Measurements from ENCODE around the gene DHX34. TPM values are rescaled to one million over a fixed set of nuclear protein-coding genes. Genes with fewer than 3 reads are reported as not detected.

Gene DHX34
- total RNA-seq, 1 donor from 2014 or later, result 11.5 TPM

DNA sequence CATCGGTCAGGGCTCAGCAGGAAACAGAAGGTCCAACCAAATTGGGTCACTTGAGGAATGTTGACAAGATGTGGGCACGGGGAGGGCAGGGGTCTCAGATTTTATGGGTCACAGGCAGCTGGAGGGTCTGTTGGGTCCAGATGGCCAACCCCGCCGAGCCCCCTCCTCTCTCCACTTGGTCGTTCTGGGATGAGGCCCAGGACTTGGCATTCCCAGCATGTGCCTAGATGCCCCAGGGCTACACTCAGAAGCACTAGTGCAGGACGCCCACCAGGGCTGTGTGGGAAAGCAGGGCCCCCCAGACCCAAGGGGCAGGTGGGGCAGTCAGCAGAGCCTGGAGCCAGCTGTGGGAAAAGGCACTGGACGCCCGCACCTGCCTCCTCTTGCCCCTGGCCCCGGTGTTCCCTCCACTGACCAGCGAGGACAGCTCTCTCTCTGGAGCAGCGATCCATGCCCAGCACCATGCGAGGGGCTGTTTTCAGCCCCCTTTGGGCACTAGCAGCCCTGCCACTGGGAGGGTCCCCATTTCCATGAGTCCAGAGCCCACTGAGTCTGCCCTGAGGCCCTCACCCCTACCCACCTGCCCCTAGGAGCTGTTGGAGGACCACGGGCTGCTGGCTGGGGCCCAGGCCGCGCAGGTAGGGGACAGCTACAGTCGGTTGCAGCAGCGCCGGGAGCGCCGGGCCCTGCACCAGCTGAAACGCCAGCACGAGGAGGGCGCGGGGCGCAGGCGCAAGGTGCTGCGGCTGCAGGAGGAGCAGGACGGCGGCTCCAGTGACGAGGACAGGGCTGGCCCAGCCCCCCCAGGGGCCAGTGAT lies 26.0 kb downstream of the DHX34 start:
- H3K4me3 ChIP-seq (ENCODE audit: low read depth, low read length), result no peak overlapping the region
- DNase-seq (ENCODE audit: low read depth), result no peak
- TF ChIP-seq, protein P1, sequence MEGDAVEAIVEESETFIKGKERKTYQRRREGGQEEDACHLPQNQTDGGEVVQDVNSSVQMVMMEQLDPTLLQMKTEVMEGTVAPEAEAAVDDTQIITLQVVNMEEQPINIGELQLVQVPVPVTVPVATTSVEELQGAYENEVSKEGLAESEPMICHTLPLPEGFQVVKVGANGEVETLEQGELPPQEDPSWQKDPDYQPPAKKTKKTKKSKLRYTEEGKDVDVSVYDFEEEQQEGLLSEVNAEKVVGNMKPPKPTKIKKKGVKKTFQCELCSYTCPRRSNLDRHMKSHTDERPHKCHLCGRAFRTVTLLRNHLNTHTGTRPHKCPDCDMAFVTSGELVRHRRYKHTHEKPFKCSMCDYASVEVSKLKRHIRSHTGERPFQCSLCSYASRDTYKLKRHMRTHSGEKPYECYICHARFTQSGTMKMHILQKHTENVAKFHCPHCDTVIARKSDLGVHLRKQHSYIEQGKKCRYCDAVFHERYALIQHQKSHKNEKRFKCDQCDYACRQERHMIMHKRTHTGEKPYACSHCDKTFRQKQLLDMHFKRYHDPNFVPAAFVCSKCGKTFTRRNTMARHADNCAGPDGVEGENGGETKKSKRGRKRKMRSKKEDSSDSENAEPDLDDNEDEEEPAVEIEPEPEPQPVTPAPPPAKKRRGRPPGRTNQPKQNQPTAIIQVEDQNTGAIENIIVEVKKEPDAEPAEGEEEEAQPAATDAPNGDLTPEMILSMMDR (conservative IDR thresholded peaks at IDR 0.05; ENCODE audit: low read depth, low read length), result no peak

DNA sequence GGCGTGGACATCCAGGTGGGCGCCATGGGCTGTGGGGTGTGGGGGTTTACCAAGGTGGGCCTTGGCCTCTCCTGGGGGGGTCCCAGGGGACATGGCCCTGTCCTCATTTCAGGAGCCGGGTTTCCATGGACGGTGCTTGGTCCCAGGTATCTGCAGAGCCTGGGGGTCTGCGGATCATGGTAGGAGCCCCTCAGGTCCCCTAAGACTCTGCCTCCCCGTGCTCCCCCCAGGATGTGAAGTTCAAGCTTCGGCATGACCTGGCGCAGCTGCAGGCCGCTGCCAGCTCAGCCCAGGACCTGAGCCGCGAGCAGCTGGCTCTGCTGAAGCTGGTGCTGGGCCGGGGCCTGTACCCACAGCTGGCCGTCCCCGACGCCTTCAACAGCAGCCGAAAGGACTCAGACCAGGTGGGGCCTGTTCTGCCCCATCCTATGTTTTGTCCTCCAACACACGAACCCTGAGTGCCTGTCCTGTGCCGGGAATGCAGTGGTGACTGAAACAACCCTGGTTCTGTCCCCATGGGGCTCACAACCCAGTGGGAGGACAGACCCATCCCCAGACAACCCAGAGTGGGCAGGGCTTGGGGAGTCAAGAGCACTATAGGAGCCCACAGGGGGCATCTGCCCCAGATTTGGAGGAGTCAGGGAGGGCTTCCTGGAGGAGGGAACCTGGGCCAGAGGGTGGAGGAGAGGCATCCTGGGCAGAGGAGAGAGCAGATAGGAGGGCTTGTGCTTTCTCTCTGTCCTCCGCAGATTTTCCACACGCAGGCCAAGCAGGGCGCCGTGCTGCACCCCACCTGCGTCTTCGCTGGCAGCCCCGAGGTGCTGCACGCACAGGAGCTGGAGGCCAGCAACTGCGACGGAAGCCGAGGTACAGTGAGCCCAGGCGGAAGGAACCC lies 26.8 kb downstream of the DHX34 start:
- DNase-seq (ENCODE audit: low read depth), result no peak
- TF ChIP-seq, protein P1 (conservative IDR thresholded peaks at IDR 0.05; ENCODE audit: low read depth, low read length), result no peak
- no peak overlapping the region for H3K4me3 ChIP-seq (ENCODE audit: low read depth, low read length)

DNA sequence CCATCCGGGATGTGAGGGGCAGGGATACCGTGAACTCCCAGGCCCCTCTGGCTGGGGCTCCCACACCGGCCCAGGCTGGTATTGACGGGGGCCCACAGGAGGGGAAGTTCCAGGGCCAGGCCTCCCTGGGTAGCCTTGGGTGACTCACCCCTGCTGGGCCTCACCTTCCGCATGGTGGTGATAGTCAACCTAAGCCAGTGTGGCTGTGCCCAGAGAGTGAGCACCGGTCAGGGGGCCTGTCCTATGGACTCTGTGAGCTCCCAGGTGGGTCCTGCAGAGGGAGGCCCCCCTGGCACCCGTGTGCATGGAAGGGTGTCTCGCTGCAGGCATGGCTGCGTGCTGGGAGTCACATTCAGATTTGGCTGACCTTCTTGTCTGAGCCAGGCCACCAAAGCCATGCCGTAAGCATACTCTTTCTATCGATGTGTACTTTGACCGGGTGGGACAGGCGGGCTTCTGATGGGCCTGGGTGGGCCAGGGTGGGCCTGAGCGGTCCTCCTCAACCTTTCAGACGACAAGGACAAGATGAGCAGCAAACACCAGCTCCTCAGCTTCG lies 27.6 kb downstream of the DHX34 start:
- DNase-seq (ENCODE audit: low read depth), result no peak
- TF ChIP-seq, protein P1 (conservative IDR thresholded peaks at IDR 0.05; ENCODE audit: low read depth, low read length), result no peak
- no peak overlapping the region for H3K4me3 ChIP-seq (ENCODE audit: low read depth, low read length)

DNA sequence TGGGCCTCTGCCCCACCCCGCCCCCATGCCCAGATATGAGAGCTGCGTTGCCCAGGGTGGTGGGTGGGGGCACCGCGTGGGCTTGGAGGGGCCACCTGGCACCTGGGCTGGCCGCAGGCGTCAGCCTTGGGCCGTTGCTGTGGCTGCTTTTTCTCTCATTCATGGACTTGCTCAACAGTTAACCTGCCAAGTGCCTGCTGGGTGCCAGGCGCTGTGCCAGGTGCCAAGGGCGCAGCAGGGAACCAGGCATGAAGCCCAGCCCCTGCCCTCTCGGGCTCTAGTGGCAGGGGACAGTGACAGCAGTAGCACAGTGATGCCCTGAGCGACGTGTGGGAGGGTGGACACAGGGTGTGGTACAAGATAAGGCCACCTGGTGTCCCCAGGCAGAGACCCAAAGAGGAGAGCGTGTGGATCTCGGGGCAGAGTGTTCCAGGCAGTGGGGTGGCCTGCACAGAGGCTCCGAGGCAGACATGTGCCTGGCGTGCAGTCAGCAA lies 28.1 kb downstream of the DHX34 start:
- no peak overlapping the region for H3K4me3 ChIP-seq (ENCODE audit: low read depth, low read length)
- no peak for DNase-seq (ENCODE audit: low read depth)
- TF ChIP-seq, protein P1 (conservative IDR thresholded peaks at IDR 0.05; ENCODE audit: low read depth, low read length), result no peak

DNA sequence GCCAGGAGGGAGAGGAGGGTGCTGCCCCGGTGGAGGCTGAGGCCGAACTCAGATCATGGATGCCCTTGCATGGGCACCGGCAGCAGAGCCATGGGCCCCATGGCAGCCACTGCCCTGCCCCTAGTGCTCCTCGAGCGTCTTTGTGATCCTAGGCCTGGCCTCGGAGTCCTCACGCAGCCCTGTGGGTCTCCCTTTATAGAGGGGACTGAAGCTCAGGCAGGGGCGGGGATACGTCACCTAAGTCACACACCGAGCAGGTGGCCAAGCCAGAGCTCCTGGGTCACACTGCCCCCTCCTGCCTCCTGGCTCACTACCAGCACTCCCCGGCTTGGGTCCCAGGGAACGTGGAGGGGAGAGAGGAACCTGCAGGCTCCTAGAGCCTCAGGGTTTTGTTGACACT lies 28.7 kb downstream of the DHX34 start:
- no peak for DNase-seq (ENCODE audit: low read depth)
- TF ChIP-seq, protein P1 (conservative IDR thresholded peaks at IDR 0.05; ENCODE audit: low read depth, low read length), result no peak
- no peak overlapping the region for H3K4me3 ChIP-seq (ENCODE audit: low read depth, low read length)

DNA sequence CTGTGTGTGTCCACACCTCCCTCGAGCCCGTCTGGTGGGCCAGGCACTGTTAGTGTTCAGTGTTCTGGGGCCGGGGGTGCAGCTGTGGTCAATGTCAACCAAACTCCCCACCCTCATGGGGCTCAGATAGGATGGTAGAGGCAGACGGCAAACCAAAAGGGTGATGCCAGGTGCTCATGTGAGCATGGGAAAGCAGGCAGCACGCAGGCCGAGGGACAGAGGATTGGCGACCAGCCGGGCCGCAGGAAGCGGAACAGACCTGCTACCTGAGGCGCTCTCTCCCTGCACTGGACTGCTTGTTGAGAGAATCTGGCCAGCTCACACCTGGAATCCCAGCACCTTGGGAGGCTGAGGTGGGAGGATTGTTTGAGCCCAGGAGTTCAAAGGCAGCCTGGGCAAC lies 29.1 kb downstream of the DHX34 start:
- TF ChIP-seq, protein P1 (conservative IDR thresholded peaks at IDR 0.05; ENCODE audit: low read depth, low read length), result no peak
- no peak for DNase-seq (ENCODE audit: low read depth)
- no peak overlapping the region for H3K4me3 ChIP-seq (ENCODE audit: low read depth, low read length)

Data from epithelial cell of proximal tubule (primary cell).